ENCODE measurements around the gene DIPK1B.

Gene DIPK1B

DNA sequence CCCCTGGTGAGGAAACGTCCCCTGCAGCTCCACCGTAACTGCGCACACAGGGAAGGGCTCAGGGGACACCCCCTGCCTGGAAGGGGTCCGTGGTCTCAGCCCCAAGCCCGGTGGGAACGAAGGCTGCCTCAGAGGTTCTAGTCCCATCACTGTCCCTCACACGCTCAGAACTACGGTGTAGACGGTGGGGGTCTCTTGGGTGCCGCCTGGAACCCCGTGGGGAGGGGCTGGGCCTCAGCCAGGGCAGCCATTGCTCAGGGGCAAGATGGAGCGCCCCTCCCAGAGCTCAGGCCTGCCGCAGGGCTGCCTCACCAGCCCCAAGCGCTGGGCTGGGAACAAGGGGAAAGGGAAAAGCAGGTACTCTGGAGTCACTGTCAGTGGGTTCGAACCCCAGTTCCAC lies 28.0 kb upstream of the DIPK1B start:
- no peak overlapping the region for H3K4me3 ChIP-seq (ENCODE audit: low read depth, low read length)
- no peak for TF ChIP-seq CTCF (IDR thresholded peaks at IDR 0.05; ENCODE audit: low read depth, low read length, missing control alignments)
- DNase-seq (ENCODE audit: low read depth) = no peak

- TF ChIP-seq CTCF (IDR thresholded peaks at IDR 0.05; ENCODE audit: low read depth, low read length, missing control alignments) = no peak
- no peak overlapping the region for H3K4me3 ChIP-seq (ENCODE audit: low read depth, low read length)
- DNase-seq (ENCODE audit: low read depth) = no peak
Observed at GRCh38 chr9:136684799-136685198, 27.6 kb upstream of the DIPK1B start.

GRCh38 chr9:136685216-136685615 lies 27.2 kb upstream of the DIPK1B start:
- no peak for TF ChIP-seq CTCF (IDR thresholded peaks at IDR 0.05; ENCODE audit: low read depth, low read length, missing control alignments)
- DNase-seq (ENCODE audit: low read depth) = no peak
- H3K4me3 ChIP-seq (ENCODE audit: low read depth, low read length) = no peak overlapping the region

- DNase-seq (ENCODE audit: low read depth) = no peak
- TF ChIP-seq CTCF (IDR thresholded peaks at IDR 0.05; ENCODE audit: low read depth, low read length, missing control alignments) = no peak
- peak overlapping the region; percentile 83 for H3K4me3 ChIP-seq (ENCODE audit: low read depth, low read length)
Observed at GRCh38 chr9:136685790-136686533, 26.4 kb upstream of the DIPK1B start.

- no peak for TF ChIP-seq CTCF (IDR thresholded peaks at IDR 0.05; ENCODE audit: low read depth, low read length, missing control alignments)
- no peak for DNase-seq (ENCODE audit: low read depth)
- peak overlapping the region; percentile 83 for H3K4me3 ChIP-seq (ENCODE audit: low read depth, low read length)
Observed at GRCh38 chr9:136686534-136686793, 25.9 kb upstream of the DIPK1B start.

- no peak for TF ChIP-seq CTCF (IDR thresholded peaks at IDR 0.05; ENCODE audit: low read depth, low read length, missing control alignments)
- H3K4me3 ChIP-seq (ENCODE audit: low read depth, low read length) = peak within 1 kb of the TSS; percentile 83
- no peak for DNase-seq (ENCODE audit: low read depth)
Observed at GRCh38 chr9:136686794-136687711, 25.3 kb upstream of the DIPK1B start, which contains the start of gene AGPAT2. TSS of gene AGPAT2 (minus strand) at chr9:136687457. CDS start at chr9:136687357, 100 bp downstream.
